ENCODE data around the gene DKC1.

The DKC1 gene

DNA sequence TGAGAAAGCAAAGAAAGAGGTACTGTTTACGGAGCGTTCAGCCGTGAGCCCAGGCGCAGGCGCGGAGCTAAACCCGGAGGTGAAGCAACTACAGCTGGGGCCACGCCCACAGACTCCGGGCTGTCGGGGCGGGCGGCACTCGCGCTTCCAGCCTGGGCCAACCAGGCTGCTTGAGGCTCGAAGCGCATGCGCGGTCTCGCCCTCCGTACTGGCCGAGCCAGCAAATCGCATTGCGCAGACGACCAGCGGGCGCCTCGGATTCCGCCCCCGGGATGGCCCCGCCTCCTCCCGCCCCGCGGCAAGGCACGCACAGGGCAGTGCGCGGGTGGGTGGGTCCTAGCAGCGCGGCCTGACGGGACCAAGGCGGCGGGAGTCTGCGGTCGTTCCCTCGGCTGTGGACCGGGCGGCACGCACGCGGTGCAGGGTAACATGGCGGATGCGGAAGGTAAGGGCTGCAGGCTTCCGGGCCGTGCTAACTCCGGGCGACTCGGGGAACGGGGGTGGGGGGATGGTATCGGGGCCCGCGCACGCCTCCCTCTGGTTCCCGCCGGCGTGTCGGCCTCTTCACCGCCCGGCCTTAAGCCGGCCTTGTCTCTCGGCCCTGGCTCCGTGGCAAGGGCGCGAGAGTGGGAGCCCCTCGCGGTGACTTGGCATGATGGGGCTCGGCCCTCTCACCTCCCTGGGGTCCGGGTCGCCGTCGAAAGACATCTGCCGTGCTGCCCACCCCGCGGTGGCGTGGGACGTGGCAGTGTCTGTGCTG lies at the start of gene DKC1:
Gene DKC1, plus strand, starts transcription at position 328 of the 760 bp plus-strand sequence. Its CDS starts 102 bp downstream, at position 430.
- peak; percentile 93 for DNase-seq (ENCODE audit: low spot score)

DNA sequence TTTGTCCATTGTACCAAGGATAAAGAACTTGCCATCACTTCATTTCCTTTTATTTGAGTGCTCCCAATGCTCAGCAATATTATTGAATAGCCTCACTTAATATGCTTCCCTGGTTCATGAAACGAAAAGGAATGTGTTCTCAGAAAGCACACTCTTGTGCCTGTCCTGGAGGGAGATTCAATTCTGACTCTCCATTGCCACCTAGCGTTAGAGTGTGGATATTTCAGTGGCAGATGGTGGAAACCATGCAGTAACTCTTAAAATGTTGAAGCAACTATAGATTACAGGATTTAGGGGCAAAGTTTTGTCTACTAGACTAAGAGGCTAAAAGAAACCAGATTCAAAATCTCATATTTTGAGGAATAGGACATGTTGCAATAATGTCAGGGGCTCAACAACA lies 47.7 kb upstream of the DKC1 start:
- no peak for DNase-seq (ENCODE audit: low spot score)

GRCh38 chrX:154715825-154716224 lies 46.8 kb upstream of the DKC1 start:
- no peak for DNase-seq (ENCODE audit: low spot score)

GRCh38 chrX:154717824-154718223 lies 44.8 kb upstream of the DKC1 start:
- DNase-seq (ENCODE audit: low spot score): no peak

GRCh38 chrX:154718616-154719015 lies 44.0 kb upstream of the DKC1 start:
- no peak for DNase-seq (ENCODE audit: low spot score)

- DNase-seq (ENCODE audit: low spot score): no peak
Measured at GRCh38 chrX:154719132-154719675, 43.5 kb upstream of the DKC1 start.

- no peak for DNase-seq (ENCODE audit: low spot score)
Measured at GRCh38 chrX:154720067-154720466, 42.6 kb upstream of the DKC1 start.

GRCh38 chrX:154721155-154721554 lies 41.5 kb upstream of the DKC1 start:
- no peak for DNase-seq (ENCODE audit: low spot score)

- no peak for DNase-seq (ENCODE audit: low spot score)
Measured at GRCh38 chrX:154724993-154725756, 37.5 kb upstream of the DKC1 start.

GRCh38 chrX:154727418-154727817 lies 35.2 kb upstream of the DKC1 start:
- no peak for DNase-seq (ENCODE audit: low spot score)

GRCh38 chrX:154727871-154728270 lies 34.8 kb upstream of the DKC1 start:
- DNase-seq (ENCODE audit: low spot score): peak; percentile 79

DNA sequence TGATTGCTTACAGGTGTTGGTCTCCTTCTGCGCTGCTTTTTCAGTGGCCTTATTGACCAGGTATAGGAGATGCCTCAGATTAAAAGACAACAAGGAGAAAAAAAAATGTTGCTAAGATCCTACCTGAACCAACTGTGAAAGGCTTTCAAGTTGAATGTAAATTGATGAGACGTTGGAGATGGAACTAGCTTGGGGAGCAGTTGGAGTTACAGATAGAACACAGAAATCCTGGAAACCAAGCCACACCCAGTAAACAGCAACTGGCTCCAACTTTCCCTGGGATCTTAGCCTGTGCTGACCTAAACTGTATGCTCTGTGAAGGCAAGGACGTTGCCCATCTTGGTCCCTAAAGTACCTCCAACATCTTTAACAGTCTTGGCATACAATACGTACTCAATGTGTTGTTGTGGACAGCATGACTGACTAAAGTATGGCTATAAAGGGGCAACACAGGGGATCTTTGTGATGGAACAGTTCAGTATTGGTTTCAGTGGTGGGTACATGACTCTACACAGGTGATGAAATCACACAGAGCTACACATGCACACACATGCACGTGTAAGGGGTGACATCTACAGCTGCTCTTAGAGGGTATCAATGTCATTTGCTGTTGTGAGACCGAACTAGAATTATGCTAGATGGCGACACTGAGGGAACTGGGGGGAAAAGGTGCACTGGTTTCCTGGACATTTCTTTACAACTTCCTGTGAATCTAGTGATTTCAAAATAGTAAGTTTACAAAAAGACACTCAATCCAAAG lies 34.1 kb upstream of the DKC1 start:
- no peak for DNase-seq (ENCODE audit: low spot score)

DNA sequence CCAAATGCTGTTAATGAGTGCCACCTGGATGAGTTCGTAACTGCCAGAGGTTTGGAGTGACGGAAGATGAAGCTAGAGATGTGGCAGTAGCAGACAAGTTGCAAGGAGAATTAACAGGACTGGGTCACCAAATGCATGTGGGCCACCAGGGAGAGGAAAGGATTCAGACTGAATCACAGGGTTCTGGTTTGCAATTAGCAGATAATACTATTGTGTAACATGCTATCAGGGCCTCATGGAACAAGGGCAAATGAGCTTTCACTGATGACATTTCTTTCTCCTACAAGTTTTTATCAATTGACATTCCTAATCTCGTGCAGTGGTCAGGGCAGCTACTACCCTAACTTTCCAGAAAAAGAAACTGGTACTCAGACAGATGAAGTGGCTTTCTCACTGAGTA lies 33.2 kb upstream of the DKC1 start:
- DNase-seq (ENCODE audit: low spot score): no peak

GRCh38 chrX:154730253-154730891 lies 32.3 kb upstream of the DKC1 start:
- DNase-seq (ENCODE audit: low spot score): no peak

DNA sequence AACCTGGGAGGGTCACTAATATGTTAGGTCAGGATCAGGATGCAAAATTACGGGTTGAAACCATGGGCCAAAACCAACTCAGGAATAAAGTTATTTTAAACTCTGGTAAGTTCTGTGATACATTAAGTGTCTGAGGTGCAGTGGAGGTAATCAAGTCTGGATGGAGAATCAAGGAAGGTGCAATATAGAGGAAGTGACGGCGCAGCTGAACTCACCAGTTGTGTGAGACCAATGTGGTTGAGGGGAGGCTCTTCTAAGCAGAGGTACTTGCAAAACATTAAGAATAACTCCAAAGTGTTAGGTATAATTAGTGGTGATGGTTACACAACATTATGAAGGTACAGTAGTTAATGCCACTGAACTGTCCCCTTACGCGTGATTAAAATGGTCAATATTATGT lies 31.5 kb upstream of the DKC1 start:
- DNase-seq (ENCODE audit: low spot score): no peak

DNA sequence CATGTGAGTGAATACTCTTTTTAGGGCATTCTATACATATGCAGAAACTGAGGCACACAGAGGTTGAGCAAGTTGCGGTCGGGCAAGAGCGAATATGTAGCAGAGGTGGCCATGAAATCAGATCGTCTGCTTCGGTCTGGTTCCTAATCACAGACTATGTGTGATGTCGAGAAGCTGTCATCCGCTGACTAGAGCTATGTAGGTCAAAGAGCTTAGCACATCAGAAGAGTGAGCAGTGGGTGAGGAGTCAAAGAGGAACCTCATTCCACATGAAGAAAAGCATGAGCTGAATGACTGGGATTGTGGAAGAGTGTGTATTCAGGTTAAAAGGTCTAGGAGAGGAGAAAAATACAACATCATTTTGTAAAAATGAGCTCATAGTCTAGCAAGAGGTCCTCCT lies 30.8 kb upstream of the DKC1 start:
- no peak for DNase-seq (ENCODE audit: low spot score)

DNA sequence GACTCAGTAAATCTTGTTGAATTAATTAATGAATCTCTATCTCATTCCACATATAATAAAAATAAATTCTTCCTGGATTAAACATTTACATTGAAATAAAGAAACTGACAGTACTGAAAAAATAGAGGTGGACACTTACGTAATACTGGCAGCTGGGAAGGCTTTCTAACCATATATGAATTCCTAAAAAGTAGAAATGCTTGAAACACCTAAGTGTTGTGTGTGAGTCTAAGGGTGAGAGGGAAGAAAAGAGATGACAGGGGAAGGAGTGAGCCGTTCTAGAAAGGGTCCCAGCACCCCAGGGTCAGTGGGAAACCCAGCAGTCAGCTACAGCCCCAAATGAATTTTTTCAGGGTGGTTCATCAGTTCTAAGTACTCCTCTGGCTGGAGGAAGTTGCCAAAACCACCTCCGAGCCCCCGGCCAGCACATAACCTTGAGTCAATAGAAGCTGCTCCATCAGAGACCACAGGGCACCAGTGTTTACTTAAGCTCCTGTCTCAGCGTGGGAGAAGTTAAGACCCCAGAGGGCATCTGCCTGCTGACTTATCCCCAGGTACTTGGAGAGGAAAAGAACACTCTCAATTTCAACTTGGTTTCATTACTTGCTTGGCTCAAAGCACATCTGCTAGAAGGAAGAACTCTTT lies 30.1 kb upstream of the DKC1 start:
- no peak for DNase-seq (ENCODE audit: low spot score)

DNA sequence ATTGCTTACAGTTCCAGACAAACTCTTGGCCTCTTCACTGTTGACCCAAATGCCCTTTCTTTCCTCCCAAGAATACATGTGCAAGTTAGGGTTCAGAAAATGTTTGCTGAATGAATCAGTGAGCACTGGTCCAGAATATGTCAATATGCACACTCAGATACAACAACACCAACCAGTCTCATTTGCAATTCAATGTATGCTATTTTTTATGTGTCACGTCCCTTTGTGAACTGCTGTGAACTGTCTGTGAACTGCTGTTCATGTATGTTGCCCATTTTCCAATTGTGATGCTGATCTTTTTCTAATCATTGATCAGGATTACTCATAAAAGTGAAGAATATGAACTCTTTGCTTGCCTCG lies 29.6 kb upstream of the DKC1 start:
- DNase-seq (ENCODE audit: low spot score): no peak

- DNase-seq (ENCODE audit: low spot score): no peak
Measured at GRCh38 chrX:154734061-154734781, 28.4 kb upstream of the DKC1 start.

DNA sequence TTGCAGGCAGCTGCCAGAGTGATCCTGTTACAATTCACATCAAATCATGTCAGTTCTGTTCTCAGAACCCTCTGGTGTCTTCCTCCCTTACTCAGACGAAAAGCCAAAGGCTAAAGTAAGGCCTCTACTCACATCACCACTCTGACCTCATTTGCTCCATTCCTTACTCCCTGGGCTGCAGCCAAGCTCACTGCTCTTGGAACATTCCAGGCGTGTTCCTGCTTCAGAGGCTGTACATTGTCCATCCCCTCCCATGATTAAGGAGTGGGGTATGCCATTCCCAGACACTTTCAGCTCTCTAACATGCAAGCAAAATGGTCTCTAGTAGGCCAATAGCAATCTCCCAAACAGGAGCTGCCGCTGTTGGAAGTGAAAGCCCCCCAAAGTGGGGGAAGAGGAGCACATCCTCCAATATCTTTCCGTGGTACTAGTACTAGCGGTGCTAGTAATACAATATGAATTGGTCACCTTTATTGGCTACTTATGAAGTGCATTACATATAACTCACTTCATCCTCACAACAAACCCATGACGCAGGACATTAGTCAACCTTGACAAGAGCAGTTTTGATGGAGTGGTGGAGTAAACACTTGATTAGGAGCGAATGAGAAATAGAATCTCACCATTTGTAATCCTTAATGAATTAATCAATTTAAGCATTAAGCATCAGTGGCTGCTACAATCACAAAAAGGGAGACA lies 26.8 kb upstream of the DKC1 start:
- DNase-seq (ENCODE audit: low spot score): no peak

All from left forelimb (tissue), 1 donor.